GM19035 (cell line): ENCODE measurements around the gene CACNA1S.

ENCODE experiments used
- ATAC-seq: cut with Tn5 transposase; IDR thresholded peaks from one replicate; pipeline ENCODE4 v1.9.1; 2021; ENCODE audit not compliant: unreplicated experiment

CACNA1S gene

GRCh38 chr1:201094832-201095231 is 17.4 kb downstream of the CACNA1S start:
- ATAC-seq, result no peak

- ATAC-seq, result no peak
Observed at GRCh38 chr1:201093962-201094361, 18.3 kb downstream of the CACNA1S start.

GRCh38 chr1:201093561-201093960 is 18.7 kb downstream of the CACNA1S start:
- ATAC-seq, result no peak

- ATAC-seq, result no peak
Observed at GRCh38 chr1:201092738-201093137, 19.5 kb downstream of the CACNA1S start.

- no peak for ATAC-seq
Observed at GRCh38 chr1:201091256-201091655, 21.0 kb downstream of the CACNA1S start.

GRCh38 chr1:201090541-201090940 is 21.7 kb downstream of the CACNA1S start:
- ATAC-seq, result no peak

GRCh38 chr1:201089596-201089995 is 22.6 kb downstream of the CACNA1S start:
- ATAC-seq, result no peak

- no peak for ATAC-seq
Observed at GRCh38 chr1:201088901-201089525, 23.2 kb downstream of the CACNA1S start.

GRCh38 chr1:201088395-201088794 is 23.8 kb downstream of the CACNA1S start:
- no peak for ATAC-seq

- ATAC-seq, result no peak
Observed at GRCh38 chr1:201085902-201086735, 26.1 kb downstream of the CACNA1S start.

- no peak for ATAC-seq
Observed at GRCh38 chr1:201084295-201084694, 27.9 kb downstream of the CACNA1S start.

GRCh38 chr1:201083741-201084140 is 28.5 kb downstream of the CACNA1S start:
- no peak for ATAC-seq

- ATAC-seq, result no peak
Observed at GRCh38 chr1:201080135-201080534, 32.1 kb downstream of the CACNA1S start.

- no peak for ATAC-seq
Observed at GRCh38 chr1:201077736-201078135, 34.5 kb downstream of the CACNA1S start.

GRCh38 chr1:201077116-201077515 is 35.1 kb downstream of the CACNA1S start:
- no peak for ATAC-seq

GRCh38 chr1:201076092-201076491 is 36.1 kb downstream of the CACNA1S start:
- no peak for ATAC-seq

- ATAC-seq, result no peak
Observed at GRCh38 chr1:201074018-201074417, 38.2 kb downstream of the CACNA1S start.

- no peak for ATAC-seq
Observed at GRCh38 chr1:201072922-201073321, 39.3 kb downstream of the CACNA1S start.

GRCh38 chr1:201072149-201072548 is 40.1 kb downstream of the CACNA1S start:
- ATAC-seq, result no peak

- no peak for ATAC-seq
Observed at GRCh38 chr1:201069636-201070035, 42.6 kb downstream of the CACNA1S start.

GRCh38 chr1:201068976-201069375 is 43.2 kb downstream of the CACNA1S start:
- ATAC-seq, result no peak

- no peak for ATAC-seq
Observed at GRCh38 chr1:201066986-201067385, 45.2 kb downstream of the CACNA1S start.
